HG03159 (cell line): ENCODE measurements around the gene GATA3.

ENCODE experiments used
- ATAC-seq: cut with Tn5 transposase; IDR thresholded peaks from one replicate; pipeline ENCODE4 v1.9.1; 2021; ENCODE audit warnings: mild to moderate bottlenecking, moderate library complexity; ENCODE audit not compliant: unreplicated experiment

The GATA3 gene

GRCh38 chr10:8037941-8038894 lies 16.3 kb upstream of the GATA3 start:
- no peak for ATAC-seq

GRCh38 chr10:8039321-8039881 lies 15.1 kb upstream of the GATA3 start:
- ATAC-seq = no peak

- ATAC-seq = no peak
Observed at GRCh38 chr10:8040651-8041050, 13.8 kb upstream of the GATA3 start.

- ATAC-seq = no peak
Observed at GRCh38 chr10:8041284-8041991, 13.1 kb upstream of the GATA3 start.

- ATAC-seq = no peak
Observed at GRCh38 chr10:8041992-8042720, 12.3 kb upstream of the GATA3 start.

GRCh38 chr10:8042721-8043568 lies 11.5 kb upstream of the GATA3 start:
- ATAC-seq = no peak

GRCh38 chr10:8043569-8044306 lies 10.8 kb upstream of the GATA3 start:
- ATAC-seq = no peak

GRCh38 chr10:8044331-8044907 lies 10.1 kb upstream of the GATA3 start:
- ATAC-seq = no peak

- no peak for ATAC-seq
Observed at GRCh38 chr10:8044908-8045725, 9.4 kb upstream of the GATA3 start.

GRCh38 chr10:8045726-8046494 lies 8.6 kb upstream of the GATA3 start:
- no peak for ATAC-seq

- no peak for ATAC-seq
Observed at GRCh38 chr10:8047452-8048280, 6.8 kb upstream of the GATA3 start.

- ATAC-seq = no peak
Observed at GRCh38 chr10:8048281-8049008, 6.0 kb upstream of the GATA3 start.

GRCh38 chr10:8049045-8049864 lies 5.2 kb upstream of the GATA3 start:
- ATAC-seq = no peak

GRCh38 chr10:8049865-8050555 lies 4.5 kb upstream of the GATA3 start:
- ATAC-seq = no peak
